Measurements from ENCODE around the gene SLC5A10.

- no peak for TF ChIP-seq CTCF (IDR thresholded peaks at IDR 0.05; ENCODE audit: low read length)
- no peak for TF ChIP-seq EZH2 (IDR thresholded peaks at IDR 0.05; ENCODE audit: borderline replicate concordance, low read length)
Observed at GRCh38 chr17:18955009-18955408, 3.0 kb downstream of the SLC5A10 start.
